ENCODE measurements around the gene PCSK2.

GRCh38 chr20:17500271-17500670 is 273.4 kb downstream of the PCSK2 start:
- TF ChIP-seq CTCF (IDR thresholded peaks at IDR 0.05) (no peak), POLR2AphosphoS5 (IDR thresholded peaks at IDR 0.05) (no peak)
